IMR-90 (cell line): ENCODE measurements around the gene SDK1.

Experiments
- MAFK ChIP-seq: IDR thresholded peaks from 2 replicates; pipeline ENCODE4 v1.6.1; 2012; ENCODE audit warnings: low read depth, low read length, improper control_type of control experiment
- POLR2A ChIP-seq: IDR thresholded peaks from 2 replicates; pipeline ENCODE4 v1.6.1; 2012; ENCODE audit warnings: mild to moderate bottlenecking, low read depth, low read length
- SMC3 ChIP-seq: fragments of 150-350 bp; IDR thresholded peaks from 2 replicates; pipeline ENCODE4 v1.6.1; 2016; ENCODE audit warnings: low read depth, mild to moderate bottlenecking, antibody characterized with exemption, low read length, moderate library complexity
- TF ChIP-seq, protein P1 (sequence below): fragments of 150-350 bp; IDR thresholded peaks from 2 replicates; pipeline ENCODE4 v1.6.1; 2017; ENCODE audit warnings: mild to moderate bottlenecking, antibody characterized with exemption, low read length, low read depth
- TF ChIP-seq, protein P2 (sequence below): conservative IDR thresholded peaks from 2 replicates; pipeline ENCODE4 v1.5.1; 2012; ENCODE audit warnings: mild to moderate bottlenecking, low read depth, low read length, improper control_type of control experiment

DNA sequence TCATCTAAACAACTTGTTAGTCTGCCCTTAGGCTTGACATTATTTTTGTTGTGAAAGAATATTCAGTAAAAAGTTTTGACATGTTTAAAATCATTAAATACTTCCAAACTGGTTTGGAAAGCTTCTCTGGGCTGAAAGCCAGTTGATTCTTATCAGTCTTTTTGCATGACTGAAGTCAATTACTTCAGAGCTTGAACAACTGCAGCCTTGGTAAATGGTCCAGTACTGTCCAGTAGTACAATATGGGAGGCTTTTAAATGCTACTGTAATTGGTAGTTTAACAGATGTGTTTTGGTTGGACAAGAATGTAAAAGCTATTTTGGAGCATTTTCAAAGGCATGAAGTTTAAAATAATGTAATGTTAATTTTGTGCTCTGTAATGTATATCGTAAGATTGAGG, 103.4 kb downstream of the SDK1 start:
- TF ChIP-seq MAFK (no peak), POLR2A (no peak), SMC3 (no peak)
- TF ChIP-seq, protein P1, sequence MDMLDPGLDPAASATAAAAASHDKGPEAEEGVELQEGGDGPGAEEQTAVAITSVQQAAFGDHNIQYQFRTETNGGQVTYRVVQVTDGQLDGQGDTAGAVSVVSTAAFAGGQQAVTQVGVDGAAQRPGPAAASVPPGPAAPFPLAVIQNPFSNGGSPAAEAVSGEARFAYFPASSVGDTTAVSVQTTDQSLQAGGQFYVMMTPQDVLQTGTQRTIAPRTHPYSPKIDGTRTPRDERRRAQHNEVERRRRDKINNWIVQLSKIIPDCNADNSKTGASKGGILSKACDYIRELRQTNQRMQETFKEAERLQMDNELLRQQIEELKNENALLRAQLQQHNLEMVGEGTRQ = no peak
- TF ChIP-seq, protein P2, sequence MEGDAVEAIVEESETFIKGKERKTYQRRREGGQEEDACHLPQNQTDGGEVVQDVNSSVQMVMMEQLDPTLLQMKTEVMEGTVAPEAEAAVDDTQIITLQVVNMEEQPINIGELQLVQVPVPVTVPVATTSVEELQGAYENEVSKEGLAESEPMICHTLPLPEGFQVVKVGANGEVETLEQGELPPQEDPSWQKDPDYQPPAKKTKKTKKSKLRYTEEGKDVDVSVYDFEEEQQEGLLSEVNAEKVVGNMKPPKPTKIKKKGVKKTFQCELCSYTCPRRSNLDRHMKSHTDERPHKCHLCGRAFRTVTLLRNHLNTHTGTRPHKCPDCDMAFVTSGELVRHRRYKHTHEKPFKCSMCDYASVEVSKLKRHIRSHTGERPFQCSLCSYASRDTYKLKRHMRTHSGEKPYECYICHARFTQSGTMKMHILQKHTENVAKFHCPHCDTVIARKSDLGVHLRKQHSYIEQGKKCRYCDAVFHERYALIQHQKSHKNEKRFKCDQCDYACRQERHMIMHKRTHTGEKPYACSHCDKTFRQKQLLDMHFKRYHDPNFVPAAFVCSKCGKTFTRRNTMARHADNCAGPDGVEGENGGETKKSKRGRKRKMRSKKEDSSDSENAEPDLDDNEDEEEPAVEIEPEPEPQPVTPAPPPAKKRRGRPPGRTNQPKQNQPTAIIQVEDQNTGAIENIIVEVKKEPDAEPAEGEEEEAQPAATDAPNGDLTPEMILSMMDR = no peak
